Bronchial smooth muscle cell (primary cell): ENCODE data around the gene NDUFS5. TPM values are rescaled to one million over a fixed set of nuclear protein-coding genes. Genes with fewer than 3 reads are reported as not detected.

Experiments used
- total RNA-seq: library from RNA; depleted of rRNA; stranded (reverse); fragments of >200 nt; gene quantifications from 2 replicates; pipeline ENCODE4 v1.2.1, GENCODE V29; 2014

Gene NDUFS5
- total RNA-seq: 860 and 897 TPM in 2 replicates

DNA sequence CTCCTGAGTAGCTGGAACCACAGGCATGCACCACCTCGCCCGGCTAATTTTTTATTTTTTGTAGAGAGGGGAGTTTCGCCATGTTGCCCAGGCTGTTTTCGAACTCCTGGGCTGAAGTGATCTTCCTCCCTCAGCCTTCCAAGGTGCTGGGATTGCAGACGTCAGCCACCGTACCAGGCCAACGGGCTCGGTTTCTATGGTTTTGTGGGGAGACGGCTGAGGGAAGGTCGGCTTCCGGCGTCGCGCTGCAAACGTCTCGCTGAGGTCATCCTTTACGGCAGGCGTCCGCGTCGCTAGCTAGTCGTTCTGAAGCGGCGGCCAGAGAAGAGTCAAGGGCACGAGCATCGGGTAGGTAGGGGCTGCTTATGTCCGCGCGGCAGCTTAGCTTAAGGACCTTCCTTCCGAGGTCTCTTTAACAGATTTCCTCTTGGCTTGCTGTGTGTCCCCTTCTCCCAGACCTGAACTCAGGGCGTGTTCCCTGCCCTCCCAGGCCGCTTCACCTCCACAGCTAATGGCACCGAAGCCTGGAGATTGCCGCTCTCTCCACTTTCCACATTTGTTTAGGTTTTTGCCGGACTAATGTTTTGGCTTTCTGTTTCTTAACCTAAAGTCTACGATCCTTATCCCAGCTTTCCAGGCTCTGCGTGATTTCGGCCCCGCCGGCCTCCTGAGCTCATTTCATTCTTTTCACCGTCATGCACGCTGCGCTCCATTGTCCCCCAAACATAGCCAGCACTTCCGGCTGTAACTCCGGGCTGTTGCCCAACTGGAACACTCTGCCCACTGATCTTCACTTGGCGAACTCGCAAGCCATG is at the start of gene NDUFS5:
TSS of gene NDUFS5 (plus strand) at position 300 of the 815 bp plus-strand sequence. CDS start 2,375 bp downstream, outside the sequence.

DNA sequence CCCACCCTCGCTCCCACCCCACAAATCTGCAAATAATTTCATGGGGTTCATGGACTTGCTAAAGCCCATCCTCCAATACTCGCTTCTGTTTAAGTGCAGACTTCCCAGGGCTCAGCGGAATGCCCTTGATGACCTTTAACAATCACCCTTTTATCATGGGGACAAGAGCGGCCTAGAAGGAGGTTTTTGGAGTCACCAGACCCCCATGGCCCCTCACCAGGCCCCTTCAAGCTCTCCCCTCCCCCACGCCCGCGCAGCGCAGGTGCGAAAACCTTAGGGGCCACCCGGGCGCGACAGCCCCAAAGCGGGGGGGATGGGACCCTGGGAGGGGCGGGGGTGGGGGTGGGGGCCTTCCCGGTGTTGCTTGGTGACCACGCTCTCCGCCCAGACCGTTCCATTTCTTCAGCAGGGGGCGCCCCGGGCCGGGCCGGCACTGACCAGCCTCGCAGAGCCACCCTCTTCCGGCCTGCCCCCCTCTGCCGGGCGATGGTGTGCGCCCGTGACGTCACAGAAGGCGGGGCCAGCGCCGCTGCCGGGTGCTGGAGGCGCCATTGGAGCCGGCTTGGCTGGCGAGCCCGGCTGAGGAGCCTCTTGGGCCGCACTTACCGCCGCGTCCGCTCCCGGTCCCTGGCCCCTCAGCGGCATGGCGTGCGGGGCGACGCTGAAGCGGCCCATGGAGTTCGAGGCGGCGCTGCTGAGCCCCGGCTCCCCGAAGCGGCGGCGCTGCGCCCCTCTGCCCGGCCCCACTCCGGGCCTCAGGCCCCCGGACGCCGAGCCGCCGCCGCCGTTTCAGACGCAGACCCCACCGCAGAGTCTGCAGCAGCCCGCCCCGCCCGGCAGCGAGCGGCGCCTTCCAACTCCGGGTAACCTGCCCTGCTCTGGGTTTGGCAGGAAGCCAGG is 35.2 kb upstream of the NDUFS5 start, which contains the start of gene AKIRIN1:
TSS of gene AKIRIN1 (plus strand) at position 539 of the 900 bp plus-strand sequence. CDS start at position 644, 105 bp downstream.

Other genes starting within 250 kb of the NDUFS5 start
- 19.3 and 26.8 TPM in 2 replicates for gene RRAGC, start 166.6 kb upstream of the NDUFS5 start, total RNA-seq
- gene MYCBP, start 153.0 kb upstream of the NDUFS5 start, total RNA-seq: 1.5 and 3.3 TPM in 2 replicates
- gene GJA9, start 144.8 kb upstream of the NDUFS5 start, total RNA-seq: not detected in 2 replicates
- 0.60 and 0.79 TPM in 2 replicates for gene RHBDL2, start 84.5 kb upstream of the NDUFS5 start, total RNA-seq
- gene AKIRIN1, start 35.1 kb upstream of the NDUFS5 start, total RNA-seq: 17.4 and 21.9 TPM in 2 replicates
- gene MACF1, start 178.3 kb downstream of the NDUFS5 start, total RNA-seq: 135 and 175 TPM in 2 replicates